Mucosa of gallbladder (tissue), 1 donor: ENCODE measurements around the gene TMEM119. TPM values are rescaled to one million over a fixed set of nuclear protein-coding genes. Genes with fewer than 3 reads are reported as not detected.

Source experiments
- total RNA-seq: library from RNA; stranded (reverse); gene quantifications from one replicate; pipeline ENCODE4 v1.2.1, GENCODE V29; 2021
- donor health status: DM: no; HTN: no; CAD: no.

Gene TMEM119
- total RNA-seq, 1 donor from 2014 or later, result 10.6 TPM

Other genes starting within 250 kb of the TMEM119 start
- gene FICD, start 82.8 kb downstream of the TMEM119 start, total RNA-seq, result 7.6 TPM
- 42.3 TPM for gene SART3, start 36.9 kb downstream of the TMEM119 start, total RNA-seq
- gene ISCU, start 35.5 kb downstream of the TMEM119 start, total RNA-seq, result 129 TPM
- gene SELPLG, start 35.8 kb upstream of the TMEM119 start, total RNA-seq, result 22.4 TPM
- 194 TPM for gene CORO1C, start 133.4 kb upstream of the TMEM119 start, total RNA-seq